HepG2 (cell line): ENCODE data around the gene HMMR. TPM values are rescaled to one million over a fixed set of nuclear protein-coding genes. Genes with fewer than 3 reads are reported as not detected.

Source experiments
- HOXA3 ChIP-seq: sonication (generic); formaldehyde crosslinking; IDR thresholded peaks from 2 replicates; pipeline ENCODE4 v1.5.0; 2020; ENCODE audit warnings: missing genetic modification reagents
- NAIF1 ChIP-seq: sonication (generic); formaldehyde crosslinking; IDR thresholded peaks from 2 replicates; pipeline ENCODE4 v1.5.0; 2020; ENCODE audit warnings: mild to moderate bottlenecking, missing genetic modification reagents, borderline replicate concordance
- TCF12 ChIP-seq, 2 experiments: fragments of 450-650 bp in 1 of 2; sonication (generic) in 1 of 2; formaldehyde crosslinking in 1 of 2; IDR thresholded peaks; 2 replicates each; pipeline versions ENCODE4 v1.6.1 to v1.8.0; 2017 to 2022; ENCODE audit warnings: antibody characterized with exemption in 1 of 2, mild to moderate bottlenecking in 1 of 2, missing genetic modification reagents in 1 of 2, moderate library complexity in 1 of 2
- ZNF143 ChIP-seq: sonication (generic); formaldehyde crosslinking; IDR thresholded peaks from 2 replicates; pipeline ENCODE4 v1.4.0; 2020; ENCODE audit warnings: missing genetic modification reagents
- ZNF224 ChIP-seq: sonication (generic); formaldehyde crosslinking; IDR thresholded peaks from 2 replicates; pipeline ENCODE4 v1.5.0; 2020; ENCODE audit warnings: mild to moderate bottlenecking, missing genetic modification reagents
- polyA plus RNA-seq, 8 experiments: library from polyadenylated mRNA; depleted of rRNA in 3 of 8; stranded (reverse) in 7 of 8; unstranded in 1 of 8; fragments of >200 nt; fragmentation: Illumina TruSeq in 4 of 8; extraction: Trizol in 4 of 8; gene quantifications; 2 replicates each; pipeline versions ENCODE4 v1.2.1 to v1.2.3, GENCODE V29; 2011 to 2016; ENCODE audit warnings: low read depth in 4 of 8, missing spikeins in 1 of 8, mixed read lengths in 1 of 8; ENCODE audit not compliant: insufficient read depth in 1 of 8
- total RNA-seq, 5 experiments: library from RNA; depleted of rRNA; stranded (reverse); fragments of >200 nt; fragmentation: Illumina TruSeq; extraction: Trizol; gene quantifications; 2 replicates each; pipeline ENCODE4 v1.2.3, GENCODE V29; 2016; ENCODE audit warnings: low read depth in 1 of 5
- TF ChIP-seq, protein P1 (sequence below), 2 experiments: sonication (generic) in 1 of 2; formaldehyde crosslinking in 1 of 2; IDR thresholded peaks; 2 replicates each; pipeline versions ENCODE4 v1.6.1 to v1.9.0; 2014 to 2022; ENCODE audit warnings: antibody characterized with exemption in 1 of 2, borderline replicate concordance in 1 of 2, inconsistent platforms in 1 of 2, low read depth in 1 of 2, missing genetic modification reagents in 1 of 2
- TF ChIP-seq, protein P2 (sequence below): sonication (generic); formaldehyde crosslinking; IDR thresholded peaks from 2 replicates; pipeline ENCODE4 v1.8.1; 2023; ENCODE audit warnings: missing genetic modification reagents, mild to moderate bottlenecking, borderline replicate concordance
- TF ChIP-seq, protein P3 (sequence below): sonication (generic); formaldehyde crosslinking; IDR thresholded peaks from 2 replicates; pipeline ENCODE4 v1.5.1; 2020; ENCODE audit warnings: missing genetic modification reagents, mild to moderate bottlenecking, borderline replicate concordance

HMMR gene
- total and polyA plus RNA-seq, 2 of the 13 experiments (the other 11 are each of a cell fraction or from before 2014, with no cell fraction given), result 8.5 to 48.3 TPM

DNA sequence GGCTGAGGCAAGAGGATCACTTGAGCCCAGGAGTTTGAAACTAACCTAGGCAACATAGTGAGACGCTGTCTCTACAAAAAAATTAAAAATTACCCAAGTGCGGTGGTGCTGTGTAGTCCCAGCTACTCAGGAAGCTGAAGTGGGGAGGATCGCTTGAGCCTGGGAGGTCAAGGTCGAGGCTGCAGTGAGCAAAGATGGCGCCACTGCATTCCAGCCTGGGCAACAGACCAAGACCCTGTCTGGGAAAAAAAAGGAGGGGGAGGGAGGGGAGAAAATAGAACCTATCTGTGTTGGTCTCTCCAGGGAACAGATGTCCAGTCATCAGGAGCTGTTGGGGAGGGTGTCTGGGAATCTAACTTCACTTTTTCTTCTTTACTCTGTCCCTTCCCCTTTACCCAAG, 69.3 kb downstream of the HMMR start (continued):
- TF ChIP-seq, protein P1, sequence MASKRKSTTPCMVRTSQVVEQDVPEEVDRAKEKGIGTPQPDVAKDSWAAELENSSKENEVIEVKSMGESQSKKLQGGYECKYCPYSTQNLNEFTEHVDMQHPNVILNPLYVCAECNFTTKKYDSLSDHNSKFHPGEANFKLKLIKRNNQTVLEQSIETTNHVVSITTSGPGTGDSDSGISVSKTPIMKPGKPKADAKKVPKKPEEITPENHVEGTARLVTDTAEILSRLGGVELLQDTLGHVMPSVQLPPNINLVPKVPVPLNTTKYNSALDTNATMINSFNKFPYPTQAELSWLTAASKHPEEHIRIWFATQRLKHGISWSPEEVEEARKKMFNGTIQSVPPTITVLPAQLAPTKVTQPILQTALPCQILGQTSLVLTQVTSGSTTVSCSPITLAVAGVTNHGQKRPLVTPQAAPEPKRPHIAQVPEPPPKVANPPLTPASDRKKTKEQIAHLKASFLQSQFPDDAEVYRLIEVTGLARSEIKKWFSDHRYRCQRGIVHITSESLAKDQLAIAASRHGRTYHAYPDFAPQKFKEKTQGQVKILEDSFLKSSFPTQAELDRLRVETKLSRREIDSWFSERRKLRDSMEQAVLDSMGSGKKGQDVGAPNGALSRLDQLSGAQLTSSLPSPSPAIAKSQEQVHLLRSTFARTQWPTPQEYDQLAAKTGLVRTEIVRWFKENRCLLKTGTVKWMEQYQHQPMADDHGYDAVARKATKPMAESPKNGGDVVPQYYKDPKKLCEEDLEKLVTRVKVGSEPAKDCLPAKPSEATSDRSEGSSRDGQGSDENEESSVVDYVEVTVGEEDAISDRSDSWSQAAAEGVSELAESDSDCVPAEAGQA (IDR thresholded peaks at IDR 0.05; ENCODE audit: low read depth), result no peak
- TF ChIP-seq, protein P1 (CRISPR knock-in tag; IDR thresholded peaks at IDR 0.05; ENCODE audit: borderline replicate concordance), result no peak
- TF ChIP-seq, protein P2, sequence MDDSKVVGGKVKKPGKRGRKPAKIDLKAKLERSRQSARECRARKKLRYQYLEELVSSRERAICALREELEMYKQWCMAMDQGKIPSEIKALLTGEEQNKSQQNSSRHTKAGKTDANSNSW (CRISPR knock-in tag), result no peak
- TF ChIP-seq TCF12 (IDR thresholded peaks at IDR 0.05) (no peak), TCF12 (CRISPR knock-in tag; IDR thresholded peaks at IDR 0.05) (no peak), ZNF143 (CRISPR knock-in tag) (no peak), NAIF1 (CRISPR knock-in tag) (no peak), HOXA3 (CRISPR knock-in tag) (no peak), ZNF224 (CRISPR knock-in tag) (no peak)
- TF ChIP-seq, protein P3, sequence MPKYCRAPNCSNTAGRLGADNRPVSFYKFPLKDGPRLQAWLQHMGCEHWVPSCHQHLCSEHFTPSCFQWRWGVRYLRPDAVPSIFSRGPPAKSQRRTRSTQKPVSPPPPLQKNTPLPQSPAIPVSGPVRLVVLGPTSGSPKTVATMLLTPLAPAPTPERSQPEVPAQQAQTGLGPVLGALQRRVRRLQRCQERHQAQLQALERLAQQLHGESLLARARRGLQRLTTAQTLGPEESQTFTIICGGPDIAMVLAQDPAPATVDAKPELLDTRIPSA (CRISPR knock-in tag), result no peak
